Erythroblast (primary cell): Measurements from ENCODE around the gene OTOG.

Experiments
- GATA1 ChIP-seq: IDR thresholded peaks from 2 replicates; pipeline ENCODE4 v1.6.1; 2011; ENCODE audit warnings: low read depth, mild to moderate bottlenecking, control low read depth, low read length, moderate library complexity
- POLR2A ChIP-seq: IDR thresholded peaks from 2 replicates; pipeline ENCODE4 v1.6.1; 2011; ENCODE audit warnings: mild to moderate bottlenecking, low read length

DNA sequence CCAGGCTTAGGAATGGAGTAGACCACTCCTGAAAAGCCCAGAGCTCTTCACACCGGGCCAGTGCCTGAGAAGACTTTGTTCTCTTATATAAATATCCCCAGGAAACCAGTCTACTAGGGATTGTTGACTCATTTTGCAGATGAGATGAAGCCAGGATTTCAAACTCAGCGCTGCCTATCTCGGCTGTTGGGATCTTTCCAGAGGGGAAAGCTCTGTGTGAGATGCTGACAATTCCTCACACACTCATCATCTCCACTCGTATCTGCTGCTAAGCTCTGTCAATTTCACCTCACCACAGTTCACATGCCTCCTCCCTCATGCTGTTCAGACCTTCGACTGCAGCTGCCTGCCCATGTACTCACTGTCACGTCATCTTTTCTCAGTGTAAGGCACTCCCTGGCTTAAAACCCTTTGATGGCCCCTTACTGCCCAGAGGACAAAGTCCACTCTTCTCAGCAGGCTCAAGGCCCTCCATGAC is 15.4 kb upstream of the OTOG start:
- TF ChIP-seq POLR2A: no peak
- TF ChIP-seq GATA1: no peak
